ENCODE results near the gene CNDP1.
"Not testable (repeated sequence)": the region's sequence is repeated elsewhere in the genome, so short reads cannot be mapped to it uniquely, and the experiment has no call there.

Gene CNDP1

DNA sequence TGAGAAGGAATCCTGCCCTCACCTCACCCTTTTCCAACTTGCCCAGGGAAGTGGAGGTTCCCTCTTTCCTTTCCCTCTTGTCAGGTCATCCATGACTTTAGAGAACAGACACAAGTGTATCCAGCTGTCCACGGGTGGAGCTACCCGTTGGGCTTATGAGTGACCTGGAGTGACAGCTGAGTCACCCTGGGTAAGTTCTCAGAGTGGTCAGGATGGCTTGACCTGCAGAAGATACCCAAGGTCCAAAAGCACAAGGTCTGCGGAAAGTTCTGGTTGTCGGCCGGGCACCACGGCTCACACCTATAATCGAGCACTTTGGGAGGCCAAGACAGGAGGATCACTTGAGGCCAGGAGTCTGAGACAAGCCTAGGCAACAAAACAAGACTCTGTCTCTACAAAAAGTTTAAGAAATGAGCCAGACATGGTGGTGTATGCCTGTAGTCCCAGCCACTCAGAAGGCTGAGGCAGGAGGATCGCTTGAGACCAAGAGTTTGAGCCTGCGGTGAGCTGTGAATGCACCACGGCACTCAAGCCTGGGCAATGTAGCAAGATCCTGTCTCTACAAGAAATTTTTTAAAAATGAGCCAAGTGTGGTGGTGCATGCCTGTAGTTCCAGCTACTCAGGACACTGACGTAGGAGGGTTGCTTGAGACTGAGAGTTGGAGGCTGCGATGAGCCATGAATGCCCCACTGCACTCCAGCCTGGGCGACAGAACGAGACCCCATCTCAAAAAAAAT lies 14.0 kb upstream of the CNDP1 start:
- no peak for DNase-seq (ENCODE audit: low spot score)

DNA sequence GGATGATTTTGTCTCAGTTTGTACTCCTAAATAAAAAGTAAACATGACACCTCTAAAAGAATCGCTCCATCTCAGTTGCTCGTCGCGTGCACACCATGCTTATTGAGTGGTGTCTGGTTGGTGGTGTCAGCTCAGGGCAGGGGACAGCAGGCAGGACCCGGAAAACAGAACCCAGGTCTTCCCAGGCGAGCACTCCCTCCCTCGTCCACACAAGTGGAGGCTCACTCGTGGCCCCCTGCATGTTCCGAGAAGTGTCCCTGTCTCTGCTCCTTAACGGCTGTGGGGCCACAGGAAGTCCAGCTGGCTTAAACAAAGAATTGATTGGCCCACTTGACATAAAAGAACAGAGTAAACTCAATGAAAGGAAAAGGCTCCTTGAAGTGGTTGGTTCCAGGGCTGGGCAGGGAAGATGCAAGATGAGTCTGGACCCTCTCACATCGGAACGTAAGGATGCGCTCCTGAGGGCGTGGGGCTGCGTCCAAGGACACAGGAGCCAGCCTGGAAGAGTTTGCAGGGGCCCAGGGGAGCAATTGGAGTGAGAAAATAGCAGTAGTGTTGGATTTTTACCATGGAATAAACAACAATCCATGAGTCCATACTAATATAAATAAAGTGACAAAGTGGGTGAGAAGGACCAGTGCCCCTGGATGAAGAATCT lies 13.1 kb upstream of the CNDP1 start:
- no peak for DNase-seq (ENCODE audit: low spot score)

DNA sequence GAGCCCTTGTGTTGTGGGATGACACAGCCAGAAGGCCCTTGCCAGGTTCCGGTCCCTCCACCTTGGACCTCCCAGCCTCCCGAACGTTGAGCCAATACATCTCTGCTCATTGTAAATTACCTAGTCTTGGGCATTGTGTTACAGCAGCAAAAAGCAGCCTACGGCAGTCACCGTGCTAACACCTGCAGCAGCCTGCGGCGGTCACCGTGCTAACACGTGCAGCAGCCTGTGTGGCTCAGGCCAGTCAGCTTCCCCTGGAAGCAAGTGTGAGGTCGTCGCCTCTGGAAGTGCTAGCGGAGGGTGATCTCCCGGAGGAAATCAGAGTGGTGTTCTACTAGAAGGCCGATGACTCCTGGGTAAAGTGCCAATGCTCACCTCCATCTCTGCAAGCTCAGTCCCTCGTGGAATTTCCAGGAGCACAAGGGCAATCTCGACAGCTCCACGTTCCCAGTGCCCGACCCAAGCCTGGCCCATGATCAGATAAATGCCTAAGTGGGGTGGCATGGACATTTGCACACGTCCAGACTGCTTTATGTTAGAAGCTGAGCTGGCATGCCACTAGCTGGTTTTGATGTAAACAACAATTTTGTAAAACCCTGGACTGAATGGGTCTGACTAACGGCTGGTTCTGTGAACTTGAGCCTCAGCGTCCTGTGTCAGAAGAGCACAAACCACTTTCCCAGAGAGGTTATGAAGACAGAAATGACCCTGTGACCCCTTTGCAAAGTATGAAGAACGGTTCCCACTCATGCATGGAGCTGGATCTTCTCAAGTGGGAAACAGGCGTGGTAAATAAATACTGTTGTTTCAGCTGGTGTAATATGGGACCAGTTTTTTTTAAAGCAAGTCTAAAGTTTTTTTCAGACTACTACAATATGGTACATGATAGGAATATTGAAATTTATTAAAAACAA lies 11.4 kb upstream of the CNDP1 start:
- no peak for DNase-seq (ENCODE audit: low spot score)

DNA sequence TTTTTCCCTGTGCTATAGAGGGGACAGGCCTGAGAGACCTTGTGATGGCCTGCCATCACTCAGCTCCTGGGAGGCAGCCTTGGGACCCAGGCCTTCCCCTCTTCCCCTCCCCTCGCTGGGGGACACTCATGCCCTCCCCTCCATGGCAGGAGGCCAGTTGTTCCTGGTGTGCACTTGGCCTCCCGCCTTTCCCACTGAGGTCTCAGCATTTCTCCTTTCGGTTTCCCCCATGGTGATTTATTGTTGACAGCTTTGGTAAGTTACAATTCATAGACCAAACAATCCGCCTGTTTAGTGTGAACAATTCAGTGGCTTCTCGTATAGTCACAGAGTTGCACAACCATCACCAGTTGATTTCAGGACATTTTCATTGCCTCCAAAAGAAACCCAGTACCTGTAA lies 10.2 kb upstream of the CNDP1 start:
- DNase-seq (ENCODE audit: low spot score), result no peak

DNA sequence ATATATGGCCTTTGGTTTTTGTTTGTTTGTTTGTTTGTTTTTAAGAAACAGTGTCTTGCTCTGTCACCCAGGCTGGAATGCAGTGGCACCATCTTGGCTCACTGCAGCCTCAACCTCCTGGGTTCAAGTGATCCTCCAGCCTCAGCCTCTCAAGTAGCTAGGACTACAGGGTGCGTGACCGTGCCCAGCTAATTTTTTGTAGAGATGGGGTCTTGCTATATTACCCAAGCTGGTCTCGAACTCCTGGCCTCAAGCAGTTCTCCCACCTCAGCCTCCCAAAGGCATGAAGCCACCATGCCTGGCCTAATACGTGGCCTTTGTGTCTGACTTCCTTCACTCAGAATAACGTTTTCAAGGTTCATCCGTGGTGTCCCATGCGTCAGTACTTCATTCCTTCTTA lies 9.4 kb upstream of the CNDP1 start:
- not testable (repeated sequence) for DNase-seq (ENCODE audit: low spot score)

DNA sequence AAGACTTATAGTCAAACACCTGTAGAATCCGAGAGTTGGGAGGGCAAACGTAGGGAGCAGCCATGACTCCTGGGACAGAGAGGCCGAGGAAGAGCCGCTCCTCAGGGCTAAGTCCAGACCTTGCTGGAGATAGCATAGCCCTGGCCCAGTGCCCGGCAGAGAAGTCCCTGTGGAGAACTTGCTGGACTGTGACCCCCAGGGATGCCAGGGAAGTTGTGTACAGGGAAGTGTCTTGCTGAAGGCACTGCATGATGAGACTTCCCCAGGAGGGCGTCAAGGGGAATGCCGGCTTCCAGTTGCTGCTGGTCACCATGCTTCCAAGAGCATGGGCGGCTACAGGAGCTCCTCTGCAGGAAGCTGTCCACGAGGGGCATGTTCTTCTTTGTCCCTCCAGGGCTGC lies 8.6 kb upstream of the CNDP1 start:
- DNase-seq (ENCODE audit: low spot score), result no peak

DNA sequence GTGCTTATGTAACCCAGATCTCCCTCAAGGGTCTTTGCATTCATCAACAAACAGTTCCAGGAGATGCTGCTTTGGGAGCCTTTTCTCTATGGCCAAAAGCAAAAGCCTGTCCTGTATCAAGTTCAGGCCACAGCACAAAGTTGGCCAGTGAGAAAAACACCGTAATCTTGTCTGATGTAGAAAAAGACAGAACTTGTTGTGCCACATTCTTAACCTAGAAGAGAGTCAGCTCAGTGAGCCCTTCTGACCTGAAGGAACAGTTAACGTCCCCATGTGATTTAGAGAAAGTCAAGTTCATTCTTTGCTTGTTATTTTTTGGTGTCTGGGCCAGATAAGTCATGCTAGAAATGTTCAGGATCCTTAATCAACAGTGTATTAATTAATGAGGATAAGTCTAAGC lies 7.8 kb upstream of the CNDP1 start:
- DNase-seq (ENCODE audit: low spot score), result no peak

DNA sequence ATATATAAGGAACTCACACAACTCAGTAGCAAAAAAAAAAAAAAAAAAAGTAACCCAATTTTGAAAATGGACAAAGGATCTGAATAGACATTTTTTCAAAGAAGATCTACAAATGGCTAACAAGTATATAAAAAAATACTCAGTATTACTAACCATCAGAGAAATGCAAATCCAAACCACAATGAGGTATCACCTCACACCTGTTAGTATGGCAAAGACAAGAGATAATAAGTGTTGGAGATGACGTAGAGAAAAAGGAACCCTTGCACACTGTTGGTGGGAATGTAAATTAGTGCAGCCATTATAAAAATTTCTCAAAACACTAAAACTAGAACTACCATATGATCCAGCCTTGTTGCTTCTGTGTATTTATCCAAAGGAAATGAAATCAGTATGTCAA lies 5.8 kb upstream of the CNDP1 start:
- no peak for DNase-seq (ENCODE audit: low spot score)

DNA sequence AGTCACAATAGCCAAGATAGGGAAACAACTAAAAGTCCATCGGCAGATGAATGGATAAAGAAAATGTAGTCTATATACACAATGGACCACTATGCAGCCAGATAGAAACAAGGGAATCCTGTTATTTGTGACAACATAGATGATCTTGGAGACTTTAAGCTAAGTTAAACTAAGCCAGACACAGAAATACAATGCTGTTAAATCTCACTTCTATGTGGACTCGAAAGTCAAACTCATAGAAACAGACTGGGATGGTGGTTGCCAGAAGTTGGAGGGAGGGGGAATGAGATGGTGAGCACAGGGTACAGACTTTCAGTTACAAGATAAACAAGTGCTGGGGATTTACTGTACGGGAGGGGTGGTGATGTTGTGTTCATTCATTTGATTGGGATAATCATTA lies 5.4 kb upstream of the CNDP1 start:
- DNase-seq (ENCODE audit: low spot score), result no peak

DNA sequence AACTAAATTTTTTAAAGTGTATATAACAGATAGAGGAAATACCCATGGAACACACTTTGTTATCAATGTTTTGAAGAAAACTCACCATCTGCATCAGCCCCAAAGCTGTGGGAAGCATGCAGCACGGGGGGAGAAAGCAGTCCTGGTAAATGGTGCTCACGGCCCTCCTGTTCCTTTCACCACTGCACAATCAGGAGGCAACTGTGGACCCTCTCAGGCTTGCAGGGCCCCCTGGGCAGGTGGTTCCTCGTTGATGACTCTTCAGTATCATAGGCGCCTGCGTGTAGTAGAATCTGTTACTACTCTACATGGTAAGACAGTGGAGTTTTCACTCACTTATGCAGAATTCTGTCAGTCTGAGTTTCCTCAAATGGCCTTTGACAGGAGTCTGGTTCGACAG lies 4.9 kb upstream of the CNDP1 start:
- DNase-seq (ENCODE audit: low spot score), result no peak

DNA sequence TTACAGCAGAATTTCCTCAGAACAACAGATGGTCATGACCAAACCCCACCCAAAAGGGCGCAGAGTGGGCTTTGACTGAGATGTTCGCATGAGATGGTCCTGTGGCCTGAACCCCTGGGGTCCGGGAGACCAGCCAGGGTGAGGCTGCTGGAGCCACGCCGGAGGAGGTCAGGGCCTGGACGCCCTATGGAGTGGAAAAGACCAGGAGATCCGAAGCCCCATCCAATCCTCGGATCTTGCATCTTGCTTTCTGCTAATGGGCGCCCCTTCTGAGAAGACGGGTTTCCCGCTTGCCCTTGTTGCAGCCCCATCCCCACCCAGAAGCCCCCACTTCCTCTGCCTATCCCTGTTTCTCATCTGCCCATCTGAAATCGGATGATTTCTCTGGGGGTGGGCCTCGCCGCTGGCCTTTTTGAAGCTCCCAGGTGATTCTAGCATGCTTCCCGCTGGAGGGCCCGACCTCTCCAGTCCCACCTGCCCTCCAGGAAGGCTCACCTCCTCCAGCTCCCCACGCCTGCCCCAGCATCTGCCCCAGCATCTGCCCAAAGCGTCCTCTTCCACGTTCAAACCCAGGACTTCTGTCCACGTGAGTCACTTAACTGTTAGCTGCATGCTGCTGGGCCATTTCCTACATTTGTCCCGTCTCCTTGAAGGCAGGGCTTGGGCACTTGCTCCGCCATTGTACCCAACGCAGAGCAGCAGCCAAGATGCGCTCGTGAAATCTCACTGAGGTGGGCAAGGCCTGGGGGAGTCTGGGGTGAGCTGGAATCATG lies 4.3 kb upstream of the CNDP1 start:
- DNase-seq (ENCODE audit: low spot score), result no peak

DNA sequence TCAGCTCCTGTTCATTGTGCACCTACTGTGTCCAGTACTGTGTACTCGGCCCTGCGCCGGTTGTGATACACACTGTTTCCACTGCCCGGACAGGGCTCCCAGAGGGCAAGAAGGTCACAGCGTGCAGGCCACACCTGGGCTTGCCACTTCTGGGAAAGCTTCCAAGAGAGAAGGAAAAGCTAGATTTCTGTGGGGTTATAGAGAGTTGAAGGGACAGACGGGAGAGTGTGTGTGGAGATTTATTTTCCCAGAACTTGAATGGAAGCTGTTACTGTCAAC lies 3.8 kb upstream of the CNDP1 start:
- no peak for DNase-seq (ENCODE audit: low spot score)

DNA sequence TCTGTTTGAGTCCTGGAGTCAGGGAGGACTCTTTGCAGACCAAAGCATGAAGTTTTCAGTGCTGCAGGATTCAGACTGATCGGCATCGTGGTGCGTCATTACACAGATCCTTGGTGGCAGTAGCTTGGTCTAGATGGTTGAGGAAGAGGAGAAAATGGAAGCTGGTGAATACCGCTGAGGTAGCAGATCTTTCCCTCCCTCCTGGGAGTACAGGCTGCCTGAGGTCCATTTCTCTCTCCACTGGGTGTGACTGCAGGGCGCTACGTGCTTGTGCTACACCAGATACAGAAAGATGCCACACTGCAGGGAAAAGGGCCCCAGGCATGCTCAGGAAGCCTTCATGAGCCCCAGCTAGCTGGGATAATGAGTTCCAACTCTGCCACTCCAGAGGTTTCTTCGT lies 3.3 kb upstream of the CNDP1 start:
- no peak for DNase-seq (ENCODE audit: low spot score)

DNA sequence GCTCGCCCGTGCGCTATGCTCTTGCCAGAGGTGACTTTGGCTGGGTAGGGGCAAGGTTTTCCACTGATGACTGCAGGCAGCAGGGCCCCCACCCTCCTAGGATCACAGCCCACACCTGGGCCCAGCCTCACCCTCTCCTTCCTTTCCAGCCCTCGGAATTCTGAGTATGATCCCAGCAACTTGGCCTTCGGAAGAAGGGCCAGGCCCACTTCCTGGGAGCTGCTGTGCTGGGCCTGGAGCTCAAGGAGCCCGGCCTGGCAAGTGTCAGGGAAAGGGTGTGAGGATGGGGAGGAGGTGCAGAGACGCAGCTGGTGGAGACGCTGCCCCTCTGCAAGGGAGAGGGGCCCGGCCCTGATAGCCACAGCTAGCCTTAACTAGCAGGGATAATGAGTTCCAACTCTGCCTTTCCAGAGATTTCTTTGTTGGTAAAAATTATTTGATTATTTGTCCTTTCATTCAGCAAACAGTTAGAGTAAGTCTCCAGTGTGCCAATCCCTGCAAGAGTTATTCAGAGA lies 1.7 kb upstream of the CNDP1 start:
- no peak for DNase-seq (ENCODE audit: low spot score)

DNA sequence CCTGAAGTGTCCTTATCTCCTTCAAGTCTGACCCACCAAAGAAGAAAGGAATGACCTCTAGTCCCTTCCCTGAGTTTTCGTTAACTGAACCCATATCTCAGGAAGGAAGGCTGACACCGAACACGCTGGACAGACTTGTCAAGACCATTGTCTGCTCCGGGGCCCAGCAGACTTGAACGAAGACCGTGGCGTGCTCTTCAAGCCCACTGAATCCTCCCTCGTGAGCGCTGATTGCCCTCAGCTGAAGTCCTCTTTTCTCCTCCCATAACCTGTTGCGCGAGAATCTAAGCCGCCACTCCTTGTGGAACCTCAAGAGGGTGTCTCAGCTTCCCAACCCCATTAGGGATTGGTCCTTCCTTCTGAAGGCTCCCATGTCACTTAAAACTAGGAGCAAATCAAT lies 634 bp upstream of the CNDP1 start:
- DNase-seq (ENCODE audit: low spot score), result no peak

DNA sequence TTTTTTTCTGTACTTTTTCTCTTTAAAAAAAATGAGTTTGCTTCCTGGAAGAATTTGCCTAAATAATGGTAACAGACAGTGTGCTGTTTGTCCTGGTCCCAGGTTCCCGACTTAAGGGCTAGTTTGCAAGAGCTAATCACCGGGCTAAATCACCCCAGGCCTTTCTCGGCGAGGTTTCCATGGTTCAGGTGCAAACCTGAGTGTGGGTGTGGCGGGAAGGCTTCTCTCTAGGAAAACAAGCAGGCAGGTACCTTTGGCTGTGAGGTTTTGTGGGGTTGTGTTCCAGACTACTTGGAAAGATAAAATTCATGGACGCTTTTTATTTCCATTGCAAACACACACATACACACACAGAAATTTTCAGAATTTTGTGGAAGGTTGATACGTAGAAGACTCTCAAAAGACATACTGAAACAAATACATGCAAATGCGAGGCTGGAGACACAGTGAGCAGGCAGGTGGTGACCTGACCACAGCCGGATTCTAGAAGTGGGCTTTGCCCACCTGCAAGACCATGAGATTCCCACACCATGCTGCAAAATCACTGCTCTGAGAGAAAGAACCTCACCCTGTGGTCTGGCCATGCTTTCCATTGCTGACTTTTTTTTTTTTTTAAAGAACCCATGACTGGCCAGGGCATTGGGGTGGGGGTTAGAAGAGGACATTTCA lies 815 bp downstream of the CNDP1 start:
- no peak for DNase-seq (ENCODE audit: low spot score)

DNA sequence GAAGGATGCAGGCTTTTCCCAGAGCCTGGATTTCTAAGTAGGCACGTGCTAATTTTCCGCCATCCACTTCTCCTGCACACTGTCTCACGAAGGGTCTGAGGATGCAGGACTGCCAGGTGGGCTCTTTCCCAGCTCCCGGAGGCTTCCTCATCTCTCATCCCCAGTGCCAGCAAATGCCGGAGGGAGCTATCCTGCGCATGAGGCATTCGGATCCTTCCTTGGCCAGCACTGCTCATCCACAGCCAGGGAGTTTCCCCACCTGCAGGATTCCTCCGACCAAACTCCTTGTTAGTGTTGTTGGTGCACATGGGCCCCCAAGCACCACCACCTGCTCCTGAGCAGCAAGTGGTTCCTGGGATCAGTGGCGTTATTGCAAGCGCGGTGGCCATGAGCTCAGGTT lies 5.0 kb downstream of the CNDP1 start:
- no peak for DNase-seq (ENCODE audit: low spot score)

DNA sequence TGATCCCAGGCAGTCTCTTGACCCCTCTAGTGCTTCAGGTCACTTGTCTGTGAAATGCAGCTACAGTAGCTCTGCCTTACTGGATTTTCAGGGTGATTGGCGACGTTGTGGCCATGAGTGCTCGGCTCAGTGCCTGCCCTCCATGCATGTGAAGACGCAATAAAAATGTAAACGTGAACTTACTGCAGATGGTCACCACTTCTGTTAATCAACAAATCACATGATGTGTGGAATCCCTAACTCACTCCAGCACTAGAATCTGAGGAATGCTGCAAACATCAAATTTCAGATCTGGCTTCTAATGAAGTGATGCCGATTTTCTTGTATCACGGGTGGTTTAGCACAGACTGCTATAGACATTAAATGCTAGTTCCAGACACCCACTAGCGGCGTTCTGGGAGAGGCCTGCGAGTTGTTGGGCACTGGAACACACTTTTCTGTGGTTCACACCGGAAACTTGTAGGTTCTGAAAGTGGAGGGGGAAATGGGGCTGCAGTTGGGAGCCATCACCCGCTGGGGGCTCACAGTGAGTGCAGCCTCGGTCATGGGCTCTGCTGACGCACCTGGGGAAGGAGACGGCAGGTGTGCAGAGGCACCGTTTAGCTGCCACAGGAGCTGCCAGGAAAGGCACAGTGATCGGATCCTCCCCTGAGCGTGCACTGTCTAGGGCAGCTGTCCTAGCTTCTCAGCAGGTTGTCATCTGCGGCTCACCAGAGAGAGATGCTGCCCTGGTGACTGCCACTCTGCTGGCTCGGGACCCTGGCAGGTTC lies 6.5 kb downstream of the CNDP1 start:
- no peak for DNase-seq (ENCODE audit: low spot score)

DNA sequence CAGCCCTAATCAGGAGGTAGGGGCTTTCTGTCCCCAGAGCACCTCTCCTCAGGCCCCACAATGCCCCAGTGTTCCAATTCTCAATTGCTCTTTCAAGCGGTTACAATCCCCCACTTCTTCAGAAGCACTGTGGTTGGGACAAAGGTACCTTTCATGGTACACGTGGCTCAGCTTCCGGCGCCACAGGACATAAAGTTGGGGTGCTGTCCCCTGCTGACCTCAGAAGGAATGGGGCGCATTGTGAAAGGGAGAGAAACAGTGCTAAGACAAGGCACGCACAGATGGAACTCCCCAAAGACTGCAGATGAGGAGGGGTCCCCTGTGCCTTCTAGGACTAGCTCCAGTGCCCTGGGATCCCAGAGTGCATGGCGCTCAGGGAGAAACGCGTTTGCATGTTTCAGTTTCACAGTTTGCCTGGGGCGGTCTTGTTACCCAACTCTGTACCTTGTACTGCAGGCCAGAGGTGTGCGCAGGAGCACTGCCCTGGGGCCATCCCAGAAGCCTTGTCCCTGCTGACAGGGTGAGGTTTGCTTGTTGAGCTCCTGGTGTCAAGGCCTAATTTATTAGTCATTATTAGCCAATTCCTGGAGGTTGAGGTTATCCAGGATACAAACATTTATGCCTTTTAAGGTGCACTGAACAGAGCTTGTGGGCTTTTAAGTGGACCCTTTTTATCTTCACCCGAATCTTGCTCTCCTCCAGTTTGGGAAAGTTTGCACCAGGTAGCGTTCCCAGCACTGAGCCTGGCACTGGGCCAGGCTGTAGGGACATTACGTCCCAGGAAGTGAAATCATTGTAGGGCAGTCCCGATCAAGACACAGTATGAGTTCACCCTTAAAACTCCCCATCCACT lies 7.6 kb downstream of the CNDP1 start:
- no peak for DNase-seq (ENCODE audit: low spot score)

DNA sequence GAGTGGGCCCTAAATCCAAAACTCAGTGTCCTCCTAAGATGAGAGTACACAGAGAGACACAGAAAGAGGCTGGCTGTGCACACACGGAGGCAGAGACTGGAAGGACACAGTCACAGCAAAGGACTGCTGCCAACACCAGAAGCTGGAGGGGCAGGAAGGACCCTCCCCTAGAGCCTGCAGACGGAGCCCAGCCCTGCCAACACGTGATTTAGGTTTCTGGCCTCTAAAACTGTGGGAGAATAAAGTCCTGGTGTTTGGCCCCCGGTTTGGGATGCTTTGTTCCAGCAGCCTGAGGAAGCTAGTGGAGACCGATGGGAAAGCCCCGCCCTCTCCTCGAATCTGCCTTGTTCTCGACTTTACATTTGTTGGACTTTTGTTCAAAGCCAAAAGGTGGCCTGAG lies 10.6 kb downstream of the CNDP1 start:
- DNase-seq (ENCODE audit: low spot score), result no peak
